ENCODE measurements around the gene KLHL26. TPM values are rescaled to one million over a fixed set of nuclear protein-coding genes. Genes with fewer than 3 reads are reported as not detected.
"Not testable (repeated sequence)": the region's sequence is repeated elsewhere in the genome, so short reads cannot be mapped to it uniquely, and the experiment has no call there.

KLHL26 gene
- total RNA-seq = 6.1 TPM

GRCh38 chr19:18636969-18637629 is at the start of gene KLHL26:
Gene KLHL26 (plus strand): TSS chr19:18637028. CDS start chr19:18637055, 27 bp downstream.
- DNase-seq (ENCODE audit: low spot score) = no peak

GRCh38 chr19:18587561-18587960 is 49.3 kb upstream of the KLHL26 start:
- no peak for DNase-seq (ENCODE audit: low spot score)

More at GRCh38 chr19:18636969-18637629, at the start of gene KLHL26:
- ATAC-seq = no peak

GRCh38 chr19:18587962-18588610 is 48.7 kb upstream of the KLHL26 start:
- ATAC-seq (no peak), DNase-seq (ENCODE audit: low spot score) (no peak)

More at GRCh38 chr19:18587561-18587960, 49.3 kb upstream of the KLHL26 start:
- ATAC-seq = no peak

GRCh38 chr19:18588611-18589379 is 48.0 kb upstream of the KLHL26 start, which contains the start of gene REX1BD:
Gene REX1BD (plus strand): TSS chr19:18588798. CDS start chr19:18588802, 4 bp downstream.
- DNase-seq (ENCODE audit: low spot score) (peak; percentile 78), ATAC-seq (peak; percentile 89)

GRCh38 chr19:18589380-18590272 is 47.2 kb upstream of the KLHL26 start:
- peak; percentile 76 for DNase-seq (ENCODE audit: low spot score)

GRCh38 chr19:18590273-18591272 is 46.3 kb upstream of the KLHL26 start:
- no peak for DNase-seq (ENCODE audit: low spot score)
- ATAC-seq = no peak

More at GRCh38 chr19:18589380-18590272, 47.2 kb upstream of the KLHL26 start:
- peak; percentile 80 for ATAC-seq

GRCh38 chr19:18591735-18592385 is 45.0 kb upstream of the KLHL26 start:
- no peak for ATAC-seq
- no peak for DNase-seq (ENCODE audit: low spot score)

GRCh38 chr19:18592732-18593131 is 44.1 kb upstream of the KLHL26 start:
- DNase-seq (ENCODE audit: low spot score); ATAC-seq: not testable (repeated sequence)

- DNase-seq (ENCODE audit: low spot score) (no peak), ATAC-seq (no peak)
These were observed 43.3 kb upstream of the KLHL26 start for GRCh38 chr19:18593367-18594095.

- ATAC-seq (peak; percentile 76), DNase-seq (ENCODE audit: low spot score) (no peak)
These were observed 42.6 kb upstream of the KLHL26 start for GRCh38 chr19:18594096-18594823.

- DNase-seq (ENCODE audit: low spot score) (no peak), ATAC-seq (no peak)
These were observed 41.9 kb upstream of the KLHL26 start for GRCh38 chr19:18594824-18595373.

- no peak for DNase-seq (ENCODE audit: low spot score)
- no peak for ATAC-seq
These were observed 41.4 kb upstream of the KLHL26 start for GRCh38 chr19:18595475-18595874.

- DNase-seq (ENCODE audit: low spot score) (peak; percentile 73), ATAC-seq (peak; percentile 86)
These were observed 40.1 kb upstream of the KLHL26 start for GRCh38 chr19:18596752-18597157.

- no peak for DNase-seq (ENCODE audit: low spot score)
- no peak for ATAC-seq
These were observed 38.8 kb upstream of the KLHL26 start for GRCh38 chr19:18597809-18598660.

GRCh38 chr19:18599485-18599884 is 37.3 kb upstream of the KLHL26 start:
- DNase-seq (ENCODE audit: low spot score) = no peak
- no peak for ATAC-seq

Measured in left lobe of liver (tissue), 2 donors.